Measurements from ENCODE around the gene NRROS. TPM values are rescaled to one million over a fixed set of nuclear protein-coding genes. Genes with fewer than 3 reads are reported as not detected.

Gene NRROS
- total and polyA plus RNA-seq, 2 of the 4 experiments (the other 2 are of a cell fraction), result 0.10 TPM; not detected in 1

GRCh38 chr3:196695849-196696226, 56.3 kb downstream of the NRROS start:
- H3K36me3 ChIP-seq (ENCODE audit: control insufficient read depth, insufficient read depth, low read length), result no peaks in the 10 kb centered on the region
- no peak overlapping the region for H3K56ac ChIP-seq (ENCODE audit: extremely low read depth, insufficient read depth, low read length)
- H2BK20ac ChIP-seq (ENCODE audit: low read depth, low read length), result no peak overlapping the region
- no peak overlapping the region for H2BK5ac ChIP-seq (ENCODE audit: low read depth, low read length, poor library complexity, severe bottlenecking)
- H3K4me2 ChIP-seq (ENCODE audit: low read depth, low read length), result no peak overlapping the region
- H4K8ac ChIP-seq (ENCODE audit: low read depth in 2 of 2, low read length in 2 of 2), result no peak overlapping the region
- dilution Hi-C loops (cut with HindIII; ENCODE audit: low sequenced_read_pairs, unreplicated experiment), result no loop called here
- H3K9ac ChIP-seq (ENCODE audit: low read depth, low read length), result no peak overlapping the region
- no peaks in the 10 kb centered on the region for H3K79me1 ChIP-seq (ENCODE audit: low read depth in 1 of 2, low read length in 2 of 2)
- H3K4me3 ChIP-seq (ENCODE audit: insufficient read depth, low read depth, low read length), result no peak overlapping the region
- H3K27me3 ChIP-seq (ENCODE audit: control insufficient read depth, insufficient read depth, low read length), result peaks cover 7% of the 10 kb centered on the region
- intact Hi-C loops (cut with micrococcal nuclease), result no loop called here
- H4K5ac ChIP-seq (ENCODE audit: low read depth, low read length), result no peak overlapping the region
- H3K23ac ChIP-seq (ENCODE audit: low read depth, low read length), result no peak overlapping the region
- no peak overlapping the region for H2BK15ac ChIP-seq (ENCODE audit: low read depth, low read length)
- no peak overlapping the region for H3K27ac ChIP-seq (ENCODE audit: insufficient read depth, low read length)
- TF ChIP-seq NFE2L2 (IDR thresholded peaks at IDR 0.05; ENCODE audit: low read depth, low read length) (no peak), MXI1 (IDR thresholded peaks at IDR 0.05; ENCODE audit: borderline replicate concordance, low read depth, low read length) (no peak), RCOR1 (IDR thresholded peaks at IDR 0.05; ENCODE audit: insufficient replicate concordance, low read length) (no peak), SMC3 (IDR thresholded peaks at IDR 0.05; ENCODE audit: low read depth, low read length) (no peak)
- no peak overlapping the region for H3K4ac ChIP-seq (ENCODE audit: low read depth, low read length)
- H3K14ac ChIP-seq (replicated peaks; ENCODE audit: low read depth, low read length), result no peak overlapping the region
- WGBS, 2 experiments (ENCODE audit: extremely low coverage in 2 of 2, insufficient read length in 1 of 2), result 80% methylated on average over 1 of the region's 5 CpGs; no CpG with 5 or more reads in 1 of the 2 experiments
- no peaks in the 10 kb centered on the region for H3K9me3 ChIP-seq (ENCODE audit: control insufficient read depth, insufficient read depth, low read length)
- no peak overlapping the region for H3K18ac ChIP-seq (ENCODE audit: low read depth, low read length)
- in situ Hi-C loops (cut with MboI; ENCODE audit: low sequenced_read_pairs), result no loop called here
- POLR2A ChIA-PET (ENCODE audit: unreplicated experiment), result no interaction called here
- no peak overlapping the region for H2AFZ ChIP-seq (replicated peaks; ENCODE audit: low read length, poor library complexity)
- H4K91ac ChIP-seq (ENCODE audit: insufficient read depth, low read depth, low read length), result no peak overlapping the region
- BruUV-seq (replicated peaks), result no TSS peak
- no peak overlapping the region for H2AK9ac ChIP-seq (replicated peaks; ENCODE audit: low read depth, low read length, poor library complexity)
- no peak overlapping the region for H2AK5ac ChIP-seq (ENCODE audit: low read depth, low read length)
- no peaks in the 10 kb centered on the region for H4K20me1 ChIP-seq (ENCODE audit: insufficient read depth, low read length)
- H3K4me1 ChIP-seq (ENCODE audit: control insufficient read depth, insufficient read depth, low read length), result 0 out of 2 replicates have a peak, but pooled peaks cover 1% of the 10 kb centered on the region
- H2BK120ac ChIP-seq (ENCODE audit: low read depth, low read length), result no peak overlapping the region
- CTCF ChIA-PET, result interaction anchor here (0.9 kb wide), 1 partner anchor 12 kb away, joined by 3 read pairs; no protein-coding TSS in a partner anchor
- DNase-seq, result no peak
- H3K9me1 ChIP-seq (ENCODE audit: insufficient read depth, low read length), result no peaks in the 10 kb centered on the region
- no peak for ATAC-seq (ENCODE audit: low read depth)

All from IMR-90 (cell line).